Measurements from ENCODE around the gene RMI1.
"Not testable (repeated sequence)": the region's sequence is repeated elsewhere in the genome, so short reads cannot be mapped to it uniquely, and the experiment has no call there.

RMI1 gene

GRCh38 chr9:84024041-84024575, 43.5 kb downstream of the RMI1 start:
- DNase-seq, result no peak

GRCh38 chr9:84027201-84027600, 46.6 kb downstream of the RMI1 start:
- DNase-seq, result no peak

- DNase-seq, result no peak
Measured at GRCh38 chr9:84031534-84031933, 50.9 kb downstream of the RMI1 start.

GRCh38 chr9:84041857-84042256, 61.3 kb downstream of the RMI1 start:
- DNase-seq, result not testable (repeated sequence)

GRCh38 chr9:84045481-84046097, 65.0 kb downstream of the RMI1 start:
- no peak for DNase-seq
